ENCODE results near the gene MMP24. TPM values are rescaled to one million over a fixed set of nuclear protein-coding genes. Genes with fewer than 3 reads are reported as not detected.

MMP24 gene
- total and polyA plus RNA-seq, 2 of the 13 experiments (the other 11 are each of a cell fraction or from before 2014, with no cell fraction given): 0.29 to 0.35 TPM

DNA sequence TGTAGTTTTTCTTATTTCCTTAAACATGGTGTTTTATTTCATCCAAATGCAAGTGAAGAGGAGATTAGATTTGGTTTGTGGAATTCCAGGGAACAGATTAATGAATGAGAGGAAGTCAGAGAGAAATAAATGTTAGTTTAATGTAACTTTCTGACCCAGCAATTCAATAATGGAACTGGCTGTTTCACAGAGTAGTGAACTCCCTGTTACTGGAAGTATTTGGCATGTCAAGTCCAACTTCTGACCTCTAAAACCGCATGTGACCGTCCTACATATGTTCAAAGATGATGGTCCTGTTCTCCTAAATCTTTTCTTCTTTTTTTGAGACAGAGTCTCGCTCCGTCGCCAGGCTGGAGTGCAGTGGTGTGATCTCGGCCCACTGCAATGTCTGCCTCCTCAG lies 35.9 kb upstream of the MMP24 start:
- intact Hi-C loops (cut with micrococcal nuclease; ENCODE audit: unreplicated experiment) (no loop called here), in situ Hi-C loops (cut with HindIII; ENCODE audit: extremely low pct_ligation_motif_present, low pct_unique_long_range_greater_than_20kb) (no loop called here)
- Histone ChIP-seq H3K4me1 (ENCODE audit: insufficient read depth, low read length) (peaks cover 23% of the 10 kb centered on the region), H4K20me1 (ENCODE audit: insufficient read depth, low read length) (no peaks in the 10 kb centered on the region), H3K79me2 (ENCODE audit: insufficient read depth, low read length) (no peaks in the 10 kb centered on the region), H3K9ac (ENCODE audit: insufficient read depth, low read depth, low read length) (no peak overlapping the region), H3K4me3 (replicated peaks in 1 of 3; ENCODE audit: insufficient read depth in 1 of 3, low read depth in 2 of 3, low read length in 3 of 3) (no peak overlapping the region), H3K36me3 (replicated peaks in 1 of 2; ENCODE audit: control insufficient read depth in 1 of 2, insufficient read depth in 2 of 2, low read length in 2 of 2) (no peaks in the 10 kb centered on the region), H3K4me2 (ENCODE audit: low read depth, low read length) (no peak overlapping the region), H3K9me3 (ENCODE audit: low read length) (no peaks in the 10 kb centered on the region), H2AFZ (ENCODE audit: low read length) (no peak overlapping the region), H3K27ac (ENCODE audit: extremely low read length, insufficient read depth, low read length) (no peak overlapping the region), H3K27me3 (ENCODE audit: control insufficient read depth in 1 of 2, insufficient read depth in 2 of 2, low read length in 2 of 2) (peaks cover 2 to 4% of the 10 kb centered on the region in 2 experiments; a peak in 2 of 5 replicates)
- no TSS peak for BruUV-seq (replicated peaks)
- ChIA-PET POLR2A (no interaction called here), CTCF (ENCODE audit: low intra/inter-chr PET ratio, low total read pairs) (no interaction called here)
- ATAC-seq (no peak), DNase-seq (ENCODE audit: low spot score) (no peak), FAIRE-seq (no peak)
- TF ChIP-seq, protein P1, sequence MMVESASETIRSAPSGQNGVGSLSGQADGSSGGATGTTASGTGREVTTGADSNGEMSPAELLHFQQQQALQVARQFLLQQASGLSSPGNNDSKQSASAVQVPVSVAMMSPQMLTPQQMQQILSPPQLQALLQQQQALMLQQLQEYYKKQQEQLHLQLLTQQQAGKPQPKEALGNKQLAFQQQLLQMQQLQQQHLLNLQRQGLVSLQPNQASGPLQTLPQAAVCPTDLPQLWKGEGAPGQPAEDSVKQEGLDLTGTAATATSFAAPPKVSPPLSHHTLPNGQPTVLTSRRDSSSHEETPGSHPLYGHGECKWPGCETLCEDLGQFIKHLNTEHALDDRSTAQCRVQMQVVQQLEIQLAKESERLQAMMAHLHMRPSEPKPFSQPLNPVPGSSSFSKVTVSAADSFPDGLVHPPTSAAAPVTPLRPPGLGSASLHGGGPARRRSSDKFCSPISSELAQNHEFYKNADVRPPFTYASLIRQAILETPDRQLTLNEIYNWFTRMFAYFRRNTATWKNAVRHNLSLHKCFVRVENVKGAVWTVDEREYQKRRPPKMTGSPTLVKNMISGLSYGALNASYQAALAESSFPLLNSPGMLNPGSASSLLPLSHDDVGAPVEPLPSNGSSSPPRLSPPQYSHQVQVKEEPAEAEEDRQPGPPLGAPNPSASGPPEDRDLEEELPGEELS (CRISPR knock-in tag; IDR thresholded peaks at IDR 0.05): no peak
- TF ChIP-seq ZFP90 (CRISPR knock-in tag; IDR thresholded peaks at IDR 0.05; ENCODE audit: borderline replicate concordance) (no peak), ATF1 (CRISPR knock-in tag; IDR thresholded peaks at IDR 0.05) (no peak), ATF7 (IDR thresholded peaks at IDR 0.05) (no peak), ATF7 (CRISPR knock-in tag; IDR thresholded peaks at IDR 0.05) (no peak)
- WGBS (ENCODE audit: low lambda C conversion rate): 36% methylated on average over 6 of the region's 6 CpGs

- Histone ChIP-seq H3K27me3 (ENCODE audit: control insufficient read depth in 1 of 2, insufficient read depth in 2 of 2, low read length in 2 of 2) (peaks cover 2 to 4% of the 10 kb centered on the region in 2 experiments; a peak in 2 of 5 replicates), H3K4me1 (ENCODE audit: insufficient read depth, low read length) (peaks cover 23% of the 10 kb centered on the region), H2AFZ (ENCODE audit: low read length) (no peak overlapping the region), H3K4me3 (replicated peaks in 1 of 3; ENCODE audit: insufficient read depth in 1 of 3, low read depth in 2 of 3, low read length in 3 of 3) (no peak overlapping the region), H3K9me3 (ENCODE audit: low read length) (peaks cover 7% of the 10 kb centered on the region), H3K27ac (ENCODE audit: extremely low read length, insufficient read depth, low read length) (no peak overlapping the region), H4K20me1 (ENCODE audit: insufficient read depth, low read length) (no peaks in the 10 kb centered on the region), H3K36me3 (replicated peaks in 1 of 2; ENCODE audit: control insufficient read depth in 1 of 2, insufficient read depth in 2 of 2, low read length in 2 of 2) (no peaks in the 10 kb centered on the region), H3K4me2 (ENCODE audit: low read depth, low read length) (no peak overlapping the region), H3K79me2 (ENCODE audit: insufficient read depth, low read length) (no peaks in the 10 kb centered on the region), H3K9ac (ENCODE audit: insufficient read depth, low read depth, low read length) (no peak overlapping the region)
- DNase-seq (ENCODE audit: low spot score) (no peak), ATAC-seq (no peak), FAIRE-seq (no peak)
- WGBS (ENCODE audit: low lambda C conversion rate): 39% methylated on average over 5 of the region's 5 CpGs
- in situ Hi-C loops (cut with HindIII; ENCODE audit: extremely low pct_ligation_motif_present, low pct_unique_long_range_greater_than_20kb): no loop called here
- intact Hi-C loops (cut with micrococcal nuclease; ENCODE audit: unreplicated experiment): no loop called here
- CTCF ChIA-PET (ENCODE audit: low intra/inter-chr PET ratio, low total read pairs): no interaction called here
- POLR2A ChIA-PET: no interaction called here
- TF ChIP-seq DR1 (CRISPR knock-in tag; IDR thresholded peaks at IDR 0.05) (no peak), ZNF644 (CRISPR knock-in tag; IDR thresholded peaks at IDR 0.05; ENCODE audit: low read depth) (no peak), PAXIP1 (CRISPR knock-in tag; conservative IDR thresholded peaks at IDR 0.05) (no peak)
- no TSS peak for BruUV-seq (replicated peaks)
Observed at GRCh38 chr20:35191419-35192117, 34.9 kb upstream of the MMP24 start.

Measured in HepG2 (cell line).